CD4-positive, alpha-beta T cell treated with Interleukin-21 for 1 hour (primary cell): ENCODE results near the gene SAA4.
"Not testable (repeated sequence)": the region's sequence is repeated elsewhere in the genome, so short reads cannot be mapped to it uniquely, and the experiment has no call there.

ENCODE experiments used
- DNase-seq: peaks from one replicate; pipeline ENCODE4 v3.0.0-alpha.2; 2020

The SAA4 gene

GRCh38 chr11:18236664-18237356 lies at the start of gene SAA4:
TSS of gene SAA4 (minus strand) at chr11:18236802. CDS start at chr11:18235926, 876 bp downstream.
- no peak for DNase-seq

GRCh38 chr11:18285841-18286240 lies 49.2 kb upstream of the SAA4 start:
- DNase-seq, result no peak

GRCh38 chr11:18282626-18283025 lies 46.0 kb upstream of the SAA4 start:
- DNase-seq, result no peak

- DNase-seq, result peak; percentile 11
Observed at GRCh38 chr11:18280438-18281045, 43.9 kb upstream of the SAA4 start.

GRCh38 chr11:18277565-18278271 lies 41.1 kb upstream of the SAA4 start:
- DNase-seq, result no peak

- DNase-seq, result no peak
Observed at GRCh38 chr11:18271206-18271605, 34.6 kb upstream of the SAA4 start.

GRCh38 chr11:18270102-18270501 lies 33.5 kb upstream of the SAA4 start:
- no peak for DNase-seq

- DNase-seq, result not testable (repeated sequence)
Observed at GRCh38 chr11:18269252-18269651, 32.6 kb upstream of the SAA4 start.

- peak; percentile 10 for DNase-seq
Observed at GRCh38 chr11:18267335-18268133, 30.9 kb upstream of the SAA4 start.

GRCh38 chr11:18265949-18266348 lies 29.3 kb upstream of the SAA4 start, which contains the start of gene SAA1:
TSS of gene SAA1 (plus strand) at chr11:18266264. CDS start at chr11:18266888, 624 bp downstream.
- DNase-seq, result no peak

GRCh38 chr11:18264677-18265555 lies 28.3 kb upstream of the SAA4 start:
- no peak for DNase-seq

GRCh38 chr11:18264035-18264434 lies 27.4 kb upstream of the SAA4 start:
- no peak for DNase-seq

GRCh38 chr11:18262681-18263350 lies 26.2 kb upstream of the SAA4 start:
- DNase-seq, result not testable (repeated sequence)

GRCh38 chr11:18261721-18262120 lies 25.1 kb upstream of the SAA4 start:
- no peak for DNase-seq

- no peak for DNase-seq
Observed at GRCh38 chr11:18259259-18259658, 22.7 kb upstream of the SAA4 start.

GRCh38 chr11:18254781-18255361 lies 18.3 kb upstream of the SAA4 start:
- no peak for DNase-seq

- DNase-seq, result no peak
Observed at GRCh38 chr11:18253778-18254338, 17.3 kb upstream of the SAA4 start.

GRCh38 chr11:18253233-18253632 lies 16.6 kb upstream of the SAA4 start:
- DNase-seq, result no peak

- DNase-seq, result no peak
Observed at GRCh38 chr11:18248561-18248960, 12.0 kb upstream of the SAA4 start, which contains the start of gene SAA2. TSS of gene SAA2 (minus strand) at chr11:18248668. CDS start at chr11:18248011, 657 bp downstream.

- DNase-seq, result not testable (repeated sequence)
Observed at GRCh38 chr11:18247191-18247581, 10.6 kb upstream of the SAA4 start.
